CD14-positive monocyte (primary cell): ENCODE results near the gene TAF12. TPM values are rescaled to one million over a fixed set of nuclear protein-coding genes. Genes with fewer than 3 reads are reported as not detected.
A peak's percentile ranks its signal among the peaks of the same experiment; 100 is the strongest.

Experiments
- DNase-seq, 3 donors: peaks; one replicate each; pipeline ENCODE4 v3.0.0-alpha.2; 2011 to 2022
- H2AFZ ChIP-seq: 2 replicates; pipeline ENCODE4 v1.6.0; 2012; ENCODE audit warnings: mild to moderate bottlenecking, low read depth, low read length, inconsistent platforms; ENCODE audit not compliant: insufficient read depth, poor library complexity, severe bottlenecking
- H3K27ac ChIP-seq, 2 donors: 1 replicate in 1 of 2; 2 replicates in 1 of 2; pipeline ENCODE4 v1.5.1; 2012 to 2013; ENCODE audit warnings: low read length in 2 of 2, control low read depth in 1 of 2, inconsistent platforms in 1 of 2, low read depth in 1 of 2, mild to moderate bottlenecking in 1 of 2
- H3K27me3 ChIP-seq, 2 donors: one replicate each; pipeline versions ENCODE4 v1.6.0 to v1.6.1; 2011 to 2013; ENCODE audit warnings: low read length in 2 of 2; ENCODE audit not compliant: control insufficient read depth in 2 of 2, insufficient read depth in 2 of 2
- H3K36me3 ChIP-seq, 2 donors: replicated peaks in 1 of 2; 1 replicate in 1 of 2; 2 replicates in 1 of 2; pipeline versions ENCODE4 v1.5.1 to v1.6.1; 2012 to 2013; ENCODE audit warnings: low read length in 2 of 2, control low read depth in 1 of 2, inconsistent platforms in 1 of 2, mild to moderate bottlenecking in 1 of 2; ENCODE audit not compliant: insufficient read depth in 2 of 2, control insufficient read depth in 1 of 2
- H3K4me1 ChIP-seq, 2 donors: 1 replicate in 1 of 2; 2 replicates in 1 of 2; pipeline versions ENCODE4 v1.5.1 to v1.6.1; 2012 to 2013; ENCODE audit warnings: low read length in 2 of 2, control low read depth in 1 of 2, inconsistent platforms in 1 of 2, mild to moderate bottlenecking in 1 of 2, moderate library complexity in 1 of 2; ENCODE audit not compliant: insufficient read depth in 2 of 2, control insufficient read depth in 1 of 2
- H3K4me2 ChIP-seq: replicated peaks from 2 replicates; pipeline ENCODE3; 2012; ENCODE audit warnings: low read length, moderate library complexity, mild to moderate bottlenecking; ENCODE audit not compliant: poor library complexity, severe bottlenecking; ENCODE audit errors: extremely low read depth
- H3K4me3 ChIP-seq, 3 experiments: fragments of 200-600 bp in 1 of 3; sonication (generic) in 1 of 3; replicated peaks in 1 of 3; 1 replicate in 2 of 3; 2 replicates in 1 of 3; pipeline ENCODE4 v1.5.1; 2011 to 2013; ENCODE audit warnings: low read length in 3 of 3, mild to moderate bottlenecking in 3 of 3, control low read depth in 2 of 3, low read depth in 2 of 3, inconsistent platforms in 1 of 3, moderate library complexity in 1 of 3
- H3K79me2 ChIP-seq: 2 replicates; pipeline ENCODE4 v1.6.0; 2012; ENCODE audit warnings: mild to moderate bottlenecking, control low read depth, inconsistent platforms, low read length, moderate library complexity; ENCODE audit not compliant: insufficient read depth
- H3K9ac ChIP-seq: 2 replicates; pipeline ENCODE4 v1.6.0; 2017; ENCODE audit warnings: low read length, mild to moderate bottlenecking; ENCODE audit not compliant: insufficient read depth, poor library complexity, severe bottlenecking
- H3K9me3 ChIP-seq, 2 donors: replicated peaks in 1 of 2; 1 replicate in 1 of 2; 2 replicates in 1 of 2; pipeline versions ENCODE4 v1.5.1 to v1.6.1; 2012 to 2013; ENCODE audit warnings: low read length in 2 of 2, control low read depth in 1 of 2; ENCODE audit not compliant: control insufficient read depth in 1 of 2, insufficient read depth in 1 of 2
- H4K20me1 ChIP-seq: 2 replicates; pipeline ENCODE4 v1.6.0; 2012; ENCODE audit warnings: mild to moderate bottlenecking, low read length, control low read depth, moderate library complexity; ENCODE audit not compliant: insufficient read depth
- H3K27ac Mint-ChIP-seq, 7 donors: one replicate each; pipeline ENCODE4 v1.8.0; 2020; ENCODE audit warnings: mild to moderate bottlenecking in 7 of 7, mixed read lengths in 7 of 7, moderate library complexity in 6 of 7, inconsistent platforms in 2 of 7
- H3K27me3 Mint-ChIP-seq, 3 donors: one replicate each; pipeline ENCODE4 v1.8.0; 2021 to 2022; ENCODE audit warnings: low read depth in 3 of 3, mild to moderate bottlenecking in 3 of 3, mixed read lengths in 3 of 3, moderate library complexity in 3 of 3, inconsistent platforms in 1 of 3
- H3K36me3 Mint-ChIP-seq, 2 donors: one replicate each; pipeline ENCODE4 v1.8.0; 2020; ENCODE audit warnings: mixed read lengths in 2 of 2, inconsistent platforms in 1 of 2, mild to moderate bottlenecking in 1 of 2
- H3K4me1 Mint-ChIP-seq: one replicate; pipeline ENCODE4 v1.8.0; 2020; ENCODE audit warnings: mild to moderate bottlenecking, mixed read lengths
- H3K4me3 Mint-ChIP-seq, 2 donors: one replicate each; pipeline ENCODE4 v1.8.0; 2020; ENCODE audit warnings: mild to moderate bottlenecking in 2 of 2, mixed read lengths in 2 of 2, moderate library complexity in 1 of 2
- H3K9me3 Mint-ChIP-seq, 7 donors: one replicate each; pipeline ENCODE4 v1.8.0; 2020 to 2022; ENCODE audit warnings: mixed read lengths in 7 of 7, mild to moderate bottlenecking in 6 of 7, moderate library complexity in 6 of 7, inconsistent platforms in 2 of 7
- WGBS: methylation state at CpG from one replicate; pipeline ENCODE4 v1.1.5; 2013; ENCODE audit warnings: missing lambda C conversion rate; ENCODE audit not compliant: insufficient coverage; 5-methylcytosine and 5-hydroxymethylcytosine counted together
- intact Hi-C, 2 donors: fragments of 100-400 bp; cut with micrococcal nuclease; formaldehyde crosslinking; loops; one replicate each; pipeline versions ENCODE4 v1.15.0 to v1.15.1; 2023
- polyA plus RNA-seq, 3 donors: library from polyadenylated mRNA; depleted of rRNA in 1 of 3; unstranded in 2 of 3; stranded (reverse) in 1 of 3; fragments of 300-500 nt in 2 of 3; fragments of >200 nt in 1 of 3; fragmentation: Illumina TruSeq in 2 of 3; gene quantifications; 1 replicate in 2 of 3; 2 replicates in 1 of 3; pipeline ENCODE4 v1.2.3, GENCODE V29; 2012 to 2021
- small RNA-seq: library from RNA; depleted of rRNA; stranded (forward); fragments of <200 nt; gene quantifications from one replicate; pipeline ENCODE3, GENCODE V24; 2012; ENCODE audit warnings: low read depth; ENCODE audit not compliant: insufficient read length
- TF ChIP-seq, protein P1 (sequence below): fragments of 200-600 bp; IDR thresholded peaks from one replicate; pipeline ENCODE4 v1.8.0; 2022; ENCODE audit warnings: antibody characterized with exemption, mild to moderate bottlenecking

Gene TAF12
- polyA plus RNA-seq, 3 donors: 36.7 to 53.7 (median 53.7) TPM

- Mint-ChIP-seq H3K27ac (peak overlapping the region in 1 of 7 donors; percentile 49), H3K4me3 (no peak overlapping the region), H3K27me3 (no peaks in the 10 kb centered on the region), H3K9me3 (no peaks in the 10 kb centered on the region), H3K4me1 (no peaks in the 10 kb centered on the region), H3K36me3 (peaks cover 66 to 95% of the 10 kb centered on the region in 2 donors)
- Histone ChIP-seq H3K27me3 (no peaks in the 10 kb centered on the region), H3K4me2 (no peak overlapping the region), H3K36me3 (peaks cover 77 to 98% of the 10 kb centered on the region in 2 donors), H3K27ac (no peak overlapping the region), H2AFZ (no peak overlapping the region), H3K9ac (no peak overlapping the region), H3K4me1 (no peaks in the 10 kb centered on the region), H3K4me3 (no peak overlapping the region), H3K9me3 (no peaks in the 10 kb centered on the region), H4K20me1 (no peaks in the 10 kb centered on the region), H3K79me2 (no peaks in the 10 kb centered on the region)
- DNase-seq: no peak
- intact Hi-C loops: no loop called here
- TF ChIP-seq, protein P1, sequence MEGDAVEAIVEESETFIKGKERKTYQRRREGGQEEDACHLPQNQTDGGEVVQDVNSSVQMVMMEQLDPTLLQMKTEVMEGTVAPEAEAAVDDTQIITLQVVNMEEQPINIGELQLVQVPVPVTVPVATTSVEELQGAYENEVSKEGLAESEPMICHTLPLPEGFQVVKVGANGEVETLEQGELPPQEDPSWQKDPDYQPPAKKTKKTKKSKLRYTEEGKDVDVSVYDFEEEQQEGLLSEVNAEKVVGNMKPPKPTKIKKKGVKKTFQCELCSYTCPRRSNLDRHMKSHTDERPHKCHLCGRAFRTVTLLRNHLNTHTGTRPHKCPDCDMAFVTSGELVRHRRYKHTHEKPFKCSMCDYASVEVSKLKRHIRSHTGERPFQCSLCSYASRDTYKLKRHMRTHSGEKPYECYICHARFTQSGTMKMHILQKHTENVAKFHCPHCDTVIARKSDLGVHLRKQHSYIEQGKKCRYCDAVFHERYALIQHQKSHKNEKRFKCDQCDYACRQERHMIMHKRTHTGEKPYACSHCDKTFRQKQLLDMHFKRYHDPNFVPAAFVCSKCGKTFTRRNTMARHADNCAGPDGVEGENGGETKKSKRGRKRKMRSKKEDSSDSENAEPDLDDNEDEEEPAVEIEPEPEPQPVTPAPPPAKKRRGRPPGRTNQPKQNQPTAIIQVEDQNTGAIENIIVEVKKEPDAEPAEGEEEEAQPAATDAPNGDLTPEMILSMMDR: no peak
These were observed 78.6 kb downstream of the TAF12 start for GRCh38 chr1:28564310-28564709.

DNA sequence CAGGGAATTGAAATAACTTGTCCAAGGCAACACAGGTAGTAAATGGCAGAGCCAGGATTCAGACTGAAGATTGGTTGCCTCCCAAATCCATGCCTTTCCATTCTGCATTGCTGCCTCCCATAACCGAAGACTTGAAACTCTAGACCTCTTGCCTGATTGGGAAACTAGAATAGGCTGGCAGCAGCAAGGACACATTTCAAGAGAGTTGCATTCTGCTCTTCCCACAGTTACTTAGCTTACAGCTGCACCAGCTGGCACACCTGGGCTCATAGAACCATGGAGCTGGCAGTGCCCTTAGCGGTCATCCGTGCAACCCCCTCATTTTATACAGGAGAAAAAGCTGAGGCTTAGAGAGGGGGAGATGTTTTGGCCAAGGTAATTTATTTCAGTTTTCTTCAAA lies 82.0 kb downstream of the TAF12 start:
- H3K4me2 ChIP-seq: no peak overlapping the region
- no peak overlapping the region for H3K9ac ChIP-seq
- Mint-ChIP-seq H3K9me3 (no peaks in the 10 kb centered on the region), H3K4me1 (no peaks in the 10 kb centered on the region), H3K4me3 (no peak overlapping the region), H3K27ac (peak overlapping the region in 3 of 7 donors; percentile 21 to 82 (median 57)), H3K36me3 (peaks cover 61 to 91% of the 10 kb centered on the region in 2 donors), H3K27me3 (peaks cover 0 to 2% (median 2%) of the 10 kb centered on the region in 3 donors)
- H3K79me2 ChIP-seq: no peaks in the 10 kb centered on the region
- no peak overlapping the region for H3K4me3 ChIP-seq
- intact Hi-C loops: no loop called here
- no peak overlapping the region for H2AFZ ChIP-seq
- 100% methylated on average over 1 of the region's 3 CpGs for WGBS
- no peaks in the 10 kb centered on the region for H3K4me1 ChIP-seq
- H4K20me1 ChIP-seq: no peaks in the 10 kb centered on the region
- no peak for DNase-seq
- H3K36me3 ChIP-seq: peaks cover 63 to 94% of the 10 kb centered on the region in 2 donors
- no peaks in the 10 kb centered on the region for H3K9me3 ChIP-seq
- TF ChIP-seq, protein P1: no peak
- H3K27me3 ChIP-seq: no peaks in the 10 kb centered on the region
- no peak overlapping the region for H3K27ac ChIP-seq

Small RNA genes within 50 kb of the gene (small RNA-seq; reads per million reads assigned to genes)
- not detected for gene RF00422
- not detected for gene RNU11
- gene SNORA16A: not detected
- gene SNORA44: not detected
- not detected for gene SNORA61
- gene SNORD99: 516 reads per million, percentile 98 among the genes with 10 or more reads in this experiment

Other genes starting within 250 kb of the TAF12 start
- gene RCC1, start 137.0 kb downstream of the TAF12 start, polyA plus RNA-seq: 10 to 100 TPM in 2 of 3 donors, 1 to 10 TPM in 1; 8.7 to 10.6 (median 10.1) TPM
- 10 to 100 TPM; 26.3 to 28.4 (median 26.7) TPM for gene TRNAU1AP, start 90.0 kb downstream of the TAF12 start, polyA plus RNA-seq
- gene RAB42, start 50.8 kb downstream of the TAF12 start, polyA plus RNA-seq: under 1 TPM in 2 of 3 donors, not detected in 1; 0.12 to 0.23 TPM
- gene RNU11, start 5.5 kb upstream of the TAF12 start, polyA plus RNA-seq: not detected
- 10 to 100 TPM in 1 of 3 donors, 1 to 10 TPM in 2; 8.1 to 16.0 (median 9.7) TPM for gene GMEB1, start 25.7 kb upstream of the TAF12 start, polyA plus RNA-seq
- 10 to 100 TPM; 20.7 to 81.6 (median 74.2) TPM for gene YTHDF2, start 93.9 kb upstream of the TAF12 start, polyA plus RNA-seq
- under 1 TPM in 1 of 3 donors, not detected in 2; 0.01 TPM for gene OPRD1, start 169.1 kb upstream of the TAF12 start, polyA plus RNA-seq